SU-DHL-6 (cell line): ENCODE results near the gene CNTN5.

Source experiments
- CTCF ChIP-seq: fragments of 200-600 bp; sonication (generic); IDR thresholded peaks from one replicate; pipeline ENCODE4 v1.5.1; 2017; ENCODE audit warnings: antibody characterized with exemption, mild to moderate bottlenecking, low read length, moderate library complexity; ENCODE audit not compliant: insufficient read depth, poor library complexity, severe bottlenecking
- EZH2phosphoT487 ChIP-seq: fragments of 200-600 bp; sonication (generic), shearing (Covaris generic); conservative IDR thresholded peaks from 2 replicates; pipeline ENCODE4 v1.6.1; 2018; ENCODE audit warnings: mild to moderate bottlenecking, antibody characterized with exemption, low read length, moderate library complexity, mixed read lengths

- no peak for TF ChIP-seq CTCF
- TF ChIP-seq EZH2phosphoT487: no peak
Observed at GRCh38 chr11:99148352-99148751, 127.6 kb downstream of the CNTN5 start.
